Gastroesophageal sphincter (tissue), 4 donors: ENCODE results near the gene JAKMIP2. TPM values are rescaled to one million over a fixed set of nuclear protein-coding genes. Genes with fewer than 3 reads are reported as not detected.

Experiments
- ATAC-seq: fragments of 150-250 bp; one replicate; pipeline ENCODE4 v1.9.1; 2016; ENCODE audit warnings: mild to moderate bottlenecking, moderate library complexity
- H3K27ac ChIP-seq, 4 donors: fragments of 200-600 bp; sonication (generic) in 3 of 4; 1 replicate in 3 of 4; 2 replicates in 1 of 4; pipeline ENCODE4 v1.5.1; 2016 to 2019
- H3K27me3 ChIP-seq: fragments of 200-600 bp; sonication (generic); one replicate; pipeline ENCODE4 v1.5.1; 2019
- H3K36me3 ChIP-seq, 2 donors: fragments of 200-600 bp; sonication (generic); one replicate each; pipeline ENCODE4 v1.5.1; 2019; ENCODE audit warnings: control low read depth in 1 of 2
- H3K4me1 ChIP-seq, 3 donors: fragments of 200-600 bp; sonication (generic); 1 replicate in 2 of 3; 2 replicates in 1 of 3; pipeline ENCODE4 v1.5.1; 2016 to 2019; ENCODE audit warnings: control low read depth in 2 of 3
- H3K4me3 ChIP-seq, 2 donors: fragments of 200-600 bp; sonication (generic); one replicate each; pipeline ENCODE4 v1.5.1; 2019; ENCODE audit warnings: mild to moderate bottlenecking in 1 of 2, moderate library complexity in 1 of 2
- H3K9me3 ChIP-seq, 3 donors: fragments of 200-600 bp; sonication (generic); one replicate each; pipeline ENCODE4 v1.5.1; 2017 to 2019; ENCODE audit warnings: control low read depth in 2 of 3
- EP300 ChIP-seq: sonication (generic); formaldehyde crosslinking; IDR thresholded peaks from one replicate; pipeline ENCODE4 v1.6.1; 2017; ENCODE audit warnings: antibody characterized with exemption, mild to moderate bottlenecking
- POLR2A ChIP-seq, 2 donors: fragments of 450-650 bp; IDR thresholded peaks; one replicate each; pipeline ENCODE4 v1.6.1; 2017; ENCODE audit warnings: antibody characterized with exemption in 2 of 2, mild to moderate bottlenecking in 2 of 2, moderate library complexity in 1 of 2
- POLR2AphosphoS5 ChIP-seq: sonication (generic); formaldehyde crosslinking; IDR thresholded peaks from one replicate; pipeline ENCODE4 v1.6.1; 2017; ENCODE audit warnings: antibody characterized with exemption
- WGBS, 2 donors: methylation state at CpG; one replicate each; pipeline ENCODE4 v1.1.5; 2018; ENCODE audit warnings: low coverage in 1 of 2; 5-methylcytosine and 5-hydroxymethylcytosine counted together
- total RNA-seq, 4 donors: library from RNA; depleted of rRNA; stranded (reverse); fragments of >200 nt; gene quantifications; one replicate each; pipeline ENCODE4 v1.1.0, GENCODE V29; 2016
- TF ChIP-seq, protein P1 (sequence below), 4 experiments: fragments of 200-600 bp in 2 of 4; fragments of 450-650 bp in 2 of 4; sonication (generic) in 1 of 4; IDR thresholded peaks; one replicate each; pipeline ENCODE4 v1.5.1; 2017 to 2019; ENCODE audit warnings: antibody characterized with exemption in 4 of 4, mild to moderate bottlenecking in 2 of 4, moderate library complexity in 2 of 4

Gene JAKMIP2
- total RNA-seq, 4 donors from 2014 or later, result 0.62 to 2.3 (median 0.79) TPM

DNA sequence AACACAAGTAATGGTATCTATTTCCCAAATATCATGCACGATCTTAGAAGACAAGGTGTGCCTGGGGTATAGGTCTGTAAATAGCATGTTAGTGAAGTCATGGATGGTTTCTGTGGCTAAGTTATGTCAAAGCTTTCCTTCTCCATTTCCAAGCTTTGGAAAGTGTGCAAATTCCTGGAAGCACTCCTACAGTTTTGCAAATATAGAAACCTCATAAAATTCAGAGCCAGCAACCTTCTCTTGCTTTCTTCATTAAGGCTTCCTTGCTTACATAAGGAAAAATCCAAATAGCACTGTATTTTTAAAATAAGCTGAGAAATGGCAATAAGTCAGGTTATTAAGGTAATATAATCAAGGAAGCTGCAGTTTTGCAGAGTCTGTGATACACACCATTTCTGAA is 138.1 kb downstream of the JAKMIP2 start:
- ATAC-seq, result no peak
- Histone ChIP-seq H3K4me1 (no peaks in the 10 kb centered on the region), H3K36me3 (no peaks in the 10 kb centered on the region), H3K27ac (no peak overlapping the region), H3K27me3 (no peaks in the 10 kb centered on the region), H3K4me3 (no peak overlapping the region), H3K9me3 (no peaks in the 10 kb centered on the region)
- 78 to 100% methylated on average over 1 of the region's 1 CpG for WGBS, 2 donors
- TF ChIP-seq POLR2A (IDR thresholded peaks at IDR 0.05) (no peak), POLR2AphosphoS5 (no peak), EP300 (no peak)
- TF ChIP-seq, protein P1, sequence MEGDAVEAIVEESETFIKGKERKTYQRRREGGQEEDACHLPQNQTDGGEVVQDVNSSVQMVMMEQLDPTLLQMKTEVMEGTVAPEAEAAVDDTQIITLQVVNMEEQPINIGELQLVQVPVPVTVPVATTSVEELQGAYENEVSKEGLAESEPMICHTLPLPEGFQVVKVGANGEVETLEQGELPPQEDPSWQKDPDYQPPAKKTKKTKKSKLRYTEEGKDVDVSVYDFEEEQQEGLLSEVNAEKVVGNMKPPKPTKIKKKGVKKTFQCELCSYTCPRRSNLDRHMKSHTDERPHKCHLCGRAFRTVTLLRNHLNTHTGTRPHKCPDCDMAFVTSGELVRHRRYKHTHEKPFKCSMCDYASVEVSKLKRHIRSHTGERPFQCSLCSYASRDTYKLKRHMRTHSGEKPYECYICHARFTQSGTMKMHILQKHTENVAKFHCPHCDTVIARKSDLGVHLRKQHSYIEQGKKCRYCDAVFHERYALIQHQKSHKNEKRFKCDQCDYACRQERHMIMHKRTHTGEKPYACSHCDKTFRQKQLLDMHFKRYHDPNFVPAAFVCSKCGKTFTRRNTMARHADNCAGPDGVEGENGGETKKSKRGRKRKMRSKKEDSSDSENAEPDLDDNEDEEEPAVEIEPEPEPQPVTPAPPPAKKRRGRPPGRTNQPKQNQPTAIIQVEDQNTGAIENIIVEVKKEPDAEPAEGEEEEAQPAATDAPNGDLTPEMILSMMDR (IDR thresholded peaks at IDR 0.05), result no peak

DNA sequence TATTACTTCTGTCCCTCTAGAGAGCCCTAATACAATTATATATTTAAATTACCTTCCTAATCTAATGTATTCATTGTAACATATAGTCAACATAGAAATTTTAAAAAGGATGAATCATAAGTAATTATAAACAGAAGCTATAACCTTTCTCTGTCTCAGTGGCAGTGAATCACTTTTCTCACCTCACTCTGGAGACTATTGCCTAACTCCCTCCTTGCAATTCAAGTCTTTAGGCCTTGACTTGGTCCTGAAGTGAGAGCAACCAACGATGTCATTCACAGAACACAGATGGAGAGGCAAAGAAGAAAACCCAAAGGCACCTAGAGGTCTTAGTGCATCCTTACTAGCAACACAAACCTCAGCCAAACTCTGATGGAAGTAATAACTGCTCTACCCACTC is 139.4 kb downstream of the JAKMIP2 start:
- H3K9me3 ChIP-seq, result no peaks in the 10 kb centered on the region
- no peak overlapping the region for H3K4me3 ChIP-seq
- no peaks in the 10 kb centered on the region for H3K4me1 ChIP-seq
- H3K27ac ChIP-seq, result no peak overlapping the region
- H3K36me3 ChIP-seq, result no peaks in the 10 kb centered on the region
- H3K27me3 ChIP-seq, result no peaks in the 10 kb centered on the region
- TF ChIP-seq POLR2A (IDR thresholded peaks at IDR 0.05) (no peak), EP300 (no peak), POLR2AphosphoS5 (no peak)
- TF ChIP-seq, protein P1 (IDR thresholded peaks at IDR 0.05), result no peak
- 71% methylated on average over 1 of the region's 1 CpG; no CpG with 5 or more reads in 1 of the 2 donors for WGBS, 2 donors
- no peak for ATAC-seq

DNA sequence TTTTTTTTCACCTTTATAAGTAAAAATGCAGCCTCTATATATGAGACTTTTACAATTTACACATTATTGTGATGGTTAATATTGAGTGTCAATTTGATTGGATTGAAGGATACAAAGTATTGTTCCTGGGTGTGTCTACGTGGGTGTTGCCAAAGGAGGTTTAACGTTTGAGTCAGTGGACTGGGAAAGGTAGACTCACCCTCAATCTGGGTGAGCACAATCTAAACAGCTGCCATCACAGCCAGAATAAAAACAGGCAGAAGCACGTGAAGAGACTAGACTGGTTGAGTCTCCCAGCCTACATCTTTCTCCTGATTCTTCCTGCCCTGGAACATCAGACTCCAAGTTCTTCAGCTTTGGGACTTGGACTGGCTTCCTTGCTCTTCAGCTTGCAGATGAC is 139.9 kb downstream of the JAKMIP2 start:
- ATAC-seq, result no peak
- H3K4me3 ChIP-seq, result no peak overlapping the region
- 75 to 90% methylated on average over 2 of the region's 3 CpGs for WGBS, 2 donors

DNA sequence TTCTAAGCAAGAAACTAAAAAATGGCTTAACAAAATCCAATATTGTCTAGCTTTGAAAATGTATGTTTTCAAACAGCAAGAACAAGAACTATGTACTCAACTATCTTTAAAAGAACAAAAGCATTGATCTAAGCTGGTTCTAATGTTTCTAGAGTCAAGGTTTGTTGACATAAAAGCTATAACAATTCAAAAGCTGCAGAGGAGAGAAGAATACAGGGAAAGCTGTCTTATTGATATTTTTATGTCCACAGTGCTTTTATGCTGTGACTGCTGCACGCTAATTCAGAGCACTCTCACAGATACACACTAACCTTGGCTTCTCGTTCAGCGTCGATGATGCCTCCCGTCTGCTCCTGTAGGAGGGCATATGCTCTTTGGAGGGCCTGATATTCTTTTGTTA is 143.2 kb downstream of the JAKMIP2 start:
- H3K4me1 ChIP-seq, result no peaks in the 10 kb centered on the region
- no peaks in the 10 kb centered on the region for H3K27me3 ChIP-seq

More for the DNA sequence above, 139.9 kb downstream of the JAKMIP2 start:
- Histone ChIP-seq H3K9me3 (no peaks in the 10 kb centered on the region), H3K4me1 (no peaks in the 10 kb centered on the region), H3K36me3 (no peaks in the 10 kb centered on the region), H3K27ac (no peak overlapping the region), H3K27me3 (no peaks in the 10 kb centered on the region)
- TF ChIP-seq POLR2AphosphoS5 (no peak), EP300 (no peak), POLR2A (IDR thresholded peaks at IDR 0.05) (no peak)
- TF ChIP-seq, protein P1 (IDR thresholded peaks at IDR 0.05), result no peak

DNA sequence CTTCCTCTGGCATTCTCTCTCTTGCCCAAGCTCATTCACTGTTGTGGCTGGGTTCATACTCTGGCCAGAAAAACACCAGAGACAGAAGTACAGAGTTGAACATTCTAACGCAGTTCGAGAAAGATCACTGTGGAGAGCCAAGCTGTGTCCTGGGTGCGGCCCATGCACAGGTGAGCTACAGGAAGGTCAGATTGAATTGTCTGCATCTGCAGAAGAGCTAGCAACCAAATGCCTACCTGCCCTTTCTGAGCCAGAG is 145.9 kb downstream of the JAKMIP2 start:
- H3K36me3 ChIP-seq, result no peaks in the 10 kb centered on the region
- H3K4me1 ChIP-seq, result no peaks in the 10 kb centered on the region
- H3K4me3 ChIP-seq, result no peak overlapping the region
- no peak overlapping the region for H3K27ac ChIP-seq
- 100% methylated on average over 2 of the region's 3 CpGs; no CpG with 5 or more reads in 1 of the 2 donors for WGBS, 2 donors
- ATAC-seq, result no peak
- no peak for TF ChIP-seq EP300
- TF ChIP-seq POLR2A (IDR thresholded peaks at IDR 0.05), result no peak
- no peak for TF ChIP-seq POLR2AphosphoS5
- TF ChIP-seq, protein P1 (IDR thresholded peaks at IDR 0.05), result no peak
- no peaks in the 10 kb centered on the region for H3K9me3 ChIP-seq
- no peaks in the 10 kb centered on the region for H3K27me3 ChIP-seq

More for the DNA sequence above, 143.2 kb downstream of the JAKMIP2 start:
- H3K27ac ChIP-seq, result no peak overlapping the region
- no peaks in the 10 kb centered on the region for H3K9me3 ChIP-seq
- ATAC-seq, result no peak
- no peak overlapping the region for H3K4me3 ChIP-seq
- TF ChIP-seq, protein P1 (IDR thresholded peaks at IDR 0.05), result no peak
- no peak for TF ChIP-seq EP300
- no peak for TF ChIP-seq POLR2A (IDR thresholded peaks at IDR 0.05)
- TF ChIP-seq POLR2AphosphoS5, result no peak
- H3K36me3 ChIP-seq, result no peaks in the 10 kb centered on the region
- WGBS, 2 donors, result 66 to 83% methylated on average over 5 of the region's 5 CpGs
